Measurements from ENCODE around the gene BSN. TPM values are rescaled to one million over a fixed set of nuclear protein-coding genes. Genes with fewer than 3 reads are reported as not detected.

Gene BSN
- total RNA-seq, 1 donor from 2014 or later: 0.07 TPM

DNA sequence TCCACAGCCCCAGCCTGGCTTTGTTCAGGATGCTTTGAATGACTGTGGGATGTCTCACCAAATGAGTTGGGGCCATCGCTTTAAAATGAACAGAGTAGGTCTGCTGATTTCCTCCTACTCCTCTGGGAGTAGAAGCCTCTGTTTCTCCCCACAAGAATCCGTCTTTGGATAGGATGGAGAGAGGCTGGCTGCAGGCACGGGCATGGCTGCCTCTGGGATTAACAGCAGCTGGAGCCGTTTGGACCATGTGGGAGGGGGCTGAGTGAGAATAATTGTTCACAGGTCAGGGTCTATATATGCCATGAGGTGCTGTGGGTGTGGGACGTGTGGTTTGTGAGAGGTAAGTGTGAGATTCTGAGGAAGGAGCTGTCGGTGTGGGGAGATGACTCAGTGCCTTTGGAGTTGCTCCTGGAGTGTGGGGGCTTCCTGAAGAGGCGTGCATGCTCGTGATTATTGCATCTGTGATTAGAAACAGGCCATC is 71.9 kb downstream of the BSN start:
- intact Hi-C loops (cut with micrococcal nuclease): no loop called here

DNA sequence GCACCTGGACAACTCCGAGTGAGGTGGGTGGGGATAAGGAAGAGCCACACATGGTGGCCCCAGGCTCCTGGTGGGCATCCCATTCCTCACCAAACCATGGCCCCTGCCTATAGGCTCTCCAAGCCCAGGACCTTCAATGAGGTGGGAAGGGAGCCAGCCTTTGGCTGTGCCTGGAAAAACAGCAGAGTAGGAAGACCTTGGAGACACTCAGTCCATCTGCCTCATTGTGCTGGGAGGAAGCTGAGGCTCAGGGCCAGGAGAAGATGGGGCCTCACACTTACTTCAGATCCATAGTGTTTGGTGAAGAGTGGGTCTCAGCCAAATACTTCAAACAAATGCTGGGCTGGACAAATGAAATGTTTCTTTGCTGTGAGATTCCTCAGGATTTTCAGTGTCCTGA is 72.5 kb downstream of the BSN start:
- intact Hi-C loops (cut with micrococcal nuclease): no loop called here

DNA sequence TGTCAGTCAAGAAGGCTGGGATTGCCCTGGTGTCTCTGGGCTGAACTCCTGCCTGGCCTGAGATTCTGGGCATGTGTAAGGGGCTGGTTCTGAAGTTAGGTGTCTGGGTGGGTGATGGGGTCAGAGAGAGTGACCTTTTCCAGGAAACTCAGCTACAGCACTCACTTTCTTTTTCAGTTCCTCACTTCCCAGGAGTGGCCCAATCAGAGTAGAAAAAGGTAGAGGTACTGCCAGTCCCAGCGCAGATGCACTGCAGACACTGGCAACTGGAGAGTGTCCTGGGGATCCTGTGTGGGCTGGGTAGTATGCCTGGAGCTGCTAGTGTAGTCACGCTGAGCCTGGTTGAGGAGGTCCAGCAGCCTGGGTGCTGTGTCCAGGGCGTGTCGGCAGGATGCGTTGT is 73.4 kb downstream of the BSN start:
- intact Hi-C loops (cut with micrococcal nuclease): no loop called here

DNA sequence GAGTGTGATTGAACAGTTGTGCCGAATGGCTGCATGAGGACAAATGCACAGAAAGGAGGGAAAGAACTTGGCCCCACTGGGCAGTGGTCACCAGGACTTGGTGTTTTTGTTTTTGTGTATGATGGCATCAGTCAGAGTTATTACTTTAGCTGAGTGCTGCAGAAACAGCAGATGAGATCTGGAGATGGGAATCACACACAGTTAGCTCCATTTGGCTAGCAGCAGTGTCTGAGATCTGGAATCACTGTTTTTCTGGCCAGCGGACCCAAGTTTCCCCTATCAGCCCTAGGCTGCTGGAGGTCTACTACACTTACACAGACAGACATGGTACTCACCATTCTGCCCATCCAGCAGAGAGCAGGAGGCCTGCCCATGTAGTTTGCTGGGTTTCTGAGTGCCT is 74.0 kb downstream of the BSN start:
- intact Hi-C loops (cut with micrococcal nuclease): no loop called here

DNA sequence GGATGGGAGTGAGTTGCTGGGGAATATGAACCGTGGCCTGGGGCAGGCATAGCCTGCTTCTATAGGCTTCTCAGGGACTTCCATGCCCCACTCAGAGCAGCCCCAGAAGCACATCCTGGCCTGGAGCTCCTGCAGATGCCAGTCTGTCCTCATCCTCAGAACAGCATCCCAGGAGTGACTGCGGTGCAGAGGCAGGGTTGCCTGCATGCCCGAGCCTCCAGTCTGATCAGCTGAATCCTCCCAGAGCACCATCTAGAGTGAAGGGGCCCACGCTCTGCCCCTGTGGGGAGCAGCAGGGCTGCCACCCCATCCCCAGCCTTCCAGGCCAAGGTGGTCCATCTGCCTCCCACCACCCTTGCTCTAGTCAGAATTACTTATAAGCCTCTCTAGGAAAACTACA is 75.2 kb downstream of the BSN start:
- intact Hi-C loops (cut with micrococcal nuclease): no loop called here

DNA sequence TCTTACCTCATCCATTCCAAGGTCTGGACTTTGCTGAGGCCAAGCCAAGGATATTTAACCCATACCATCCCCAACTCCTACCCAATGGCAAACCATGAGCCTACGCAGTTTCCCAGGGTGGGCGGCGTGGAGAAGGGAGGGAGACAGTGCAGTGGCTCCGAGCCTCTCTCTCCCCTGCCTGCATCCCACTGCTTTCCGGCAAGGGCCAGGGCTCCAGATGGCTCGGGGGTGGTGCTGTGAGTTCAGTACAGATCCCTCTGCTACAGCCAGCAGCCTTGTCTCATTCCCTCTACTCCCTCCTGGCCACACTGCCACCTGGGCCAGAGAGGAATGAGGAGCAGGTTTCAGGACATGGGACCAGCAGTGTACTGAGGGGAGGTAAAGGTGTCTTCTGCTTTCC is 75.6 kb downstream of the BSN start:
- intact Hi-C loops (cut with micrococcal nuclease): no loop called here

DNA sequence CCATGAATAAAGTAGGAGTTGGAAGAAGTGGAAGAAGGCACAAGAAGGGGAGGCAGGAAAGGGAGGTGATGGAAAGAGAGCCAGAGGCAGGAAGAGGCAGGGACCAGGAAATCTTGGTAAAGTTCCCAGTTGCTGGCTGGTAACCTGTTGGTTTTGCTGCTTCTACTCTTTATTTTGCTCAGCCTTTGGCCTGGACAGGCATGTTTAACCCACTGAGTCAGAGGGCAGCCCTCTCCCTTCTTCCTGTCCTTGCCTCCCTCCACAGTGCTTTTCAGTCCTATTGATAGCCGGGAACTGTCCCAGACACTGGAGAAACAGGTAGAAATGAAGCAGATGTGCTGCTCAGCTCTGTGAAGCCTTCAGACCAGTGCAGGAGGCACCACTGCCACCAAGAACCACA is 76.5 kb downstream of the BSN start:
- intact Hi-C loops (cut with micrococcal nuclease): no loop called here

DNA sequence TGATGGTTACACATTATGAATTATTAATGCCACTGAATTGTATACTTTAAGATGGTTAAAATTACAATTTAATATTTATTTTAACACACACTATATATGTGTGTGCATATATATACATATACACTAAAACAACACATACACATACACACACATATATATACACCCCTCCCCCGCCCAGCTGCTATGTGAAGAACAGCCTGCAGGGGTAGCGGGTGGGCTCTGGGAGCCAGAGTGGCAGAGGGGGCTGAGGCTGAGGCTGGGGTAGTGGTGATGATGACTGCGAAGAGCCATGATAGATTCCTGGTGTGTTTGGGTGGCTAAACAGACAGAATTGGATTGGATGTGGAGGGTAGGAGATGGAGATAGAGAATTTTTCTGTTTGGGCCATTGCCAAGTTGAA is 80.5 kb downstream of the BSN start:
- intact Hi-C loops (cut with micrococcal nuclease): no loop called here

DNA sequence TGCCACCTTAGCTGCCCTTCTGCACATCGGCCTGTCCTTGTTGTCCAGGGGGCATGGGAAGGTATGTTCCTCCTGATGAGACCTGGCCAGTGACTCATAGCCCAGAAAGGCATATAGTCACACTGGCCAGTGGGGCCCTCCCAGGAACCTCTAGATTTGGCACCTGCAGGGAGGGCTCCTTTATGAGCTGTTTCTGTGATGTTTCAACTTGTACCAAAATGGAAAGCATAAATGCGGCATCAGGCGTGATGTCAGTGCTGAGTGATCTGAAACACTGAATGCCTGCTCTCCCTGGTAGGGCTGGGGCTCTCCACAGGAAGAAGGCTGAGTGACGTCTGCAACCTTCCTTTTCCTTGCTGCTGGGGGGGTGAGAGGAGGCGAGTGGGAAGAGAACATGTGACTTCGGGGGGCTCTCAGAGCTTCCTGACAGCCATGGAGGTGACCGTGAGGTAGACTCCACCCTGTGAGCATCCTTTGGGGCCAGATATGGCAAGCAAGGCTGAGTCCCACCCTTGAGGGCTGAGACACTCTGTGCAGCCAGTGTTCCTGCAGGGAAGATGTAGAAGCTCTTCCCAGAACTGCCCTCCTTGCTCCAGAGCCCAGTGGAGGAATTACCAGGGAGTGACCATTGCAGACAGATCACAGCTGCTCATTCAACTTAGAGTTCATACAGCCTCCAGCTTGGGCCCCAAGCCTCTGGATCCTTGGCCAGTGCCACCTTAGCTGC is 82.8 kb downstream of the BSN start:
- intact Hi-C loops (cut with micrococcal nuclease): no loop called here

DNA sequence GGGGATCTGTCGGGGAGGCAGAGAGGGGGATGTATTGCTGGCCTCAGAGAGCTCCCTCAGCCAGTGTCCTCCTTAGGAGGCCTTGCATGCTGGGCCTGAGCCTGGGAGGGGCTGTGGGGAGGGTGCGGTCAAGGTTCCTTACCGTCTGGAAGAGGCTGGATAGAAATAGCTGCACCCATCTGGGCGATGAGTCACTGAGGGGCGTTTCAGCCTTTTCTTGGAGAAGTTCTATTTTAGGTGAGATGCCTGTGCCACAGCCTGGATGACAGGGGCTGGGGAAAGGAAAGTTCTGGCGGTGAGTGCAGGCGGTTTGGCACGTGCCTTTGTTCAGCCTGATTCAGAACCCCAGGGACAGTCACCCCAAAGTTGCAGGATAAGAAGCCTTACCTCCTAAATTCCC is 84.2 kb downstream of the BSN start:
- intact Hi-C loops (cut with micrococcal nuclease): no loop called here

DNA sequence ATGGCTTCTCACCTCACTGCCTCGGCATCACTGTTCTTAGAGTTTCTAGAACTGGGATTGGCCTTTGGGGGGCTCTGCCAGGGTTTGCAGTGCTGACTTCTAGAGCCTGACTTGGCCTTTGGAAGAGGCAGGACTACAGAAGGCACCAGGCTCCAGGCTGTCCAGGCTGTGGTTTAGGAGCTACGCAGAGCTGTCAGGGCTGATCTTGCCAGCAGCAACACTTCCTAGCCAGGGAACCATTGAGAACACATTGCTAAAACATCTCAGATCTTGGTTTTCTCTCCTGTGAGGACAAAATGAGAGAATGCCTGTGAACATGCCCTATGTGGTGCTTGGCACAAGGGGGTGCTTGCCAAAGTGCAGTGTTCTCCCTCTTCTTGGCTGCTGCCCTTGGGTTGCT is 85.3 kb downstream of the BSN start:
- intact Hi-C loops (cut with micrococcal nuclease): no loop called here

DNA sequence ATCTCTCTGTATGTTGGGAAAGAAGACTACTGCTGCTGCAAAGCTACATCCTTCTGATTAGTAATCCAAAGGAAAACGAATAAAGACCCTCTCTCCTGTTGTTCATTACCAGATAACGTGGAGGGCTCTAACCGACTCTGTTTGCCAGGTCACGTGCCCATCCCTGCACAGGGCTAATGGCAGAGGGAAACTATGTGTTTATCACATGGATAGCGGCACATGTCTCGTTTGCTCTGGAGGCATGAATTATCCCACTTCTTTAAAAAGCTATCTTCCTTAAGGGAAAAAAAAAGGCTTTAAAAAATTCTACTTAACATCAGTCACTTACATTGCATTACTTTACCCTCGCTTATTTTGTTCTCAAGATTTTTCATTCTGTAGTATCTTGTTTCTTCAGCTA is 87.0 kb downstream of the BSN start:
- intact Hi-C loops (cut with micrococcal nuclease): no loop called here

DNA sequence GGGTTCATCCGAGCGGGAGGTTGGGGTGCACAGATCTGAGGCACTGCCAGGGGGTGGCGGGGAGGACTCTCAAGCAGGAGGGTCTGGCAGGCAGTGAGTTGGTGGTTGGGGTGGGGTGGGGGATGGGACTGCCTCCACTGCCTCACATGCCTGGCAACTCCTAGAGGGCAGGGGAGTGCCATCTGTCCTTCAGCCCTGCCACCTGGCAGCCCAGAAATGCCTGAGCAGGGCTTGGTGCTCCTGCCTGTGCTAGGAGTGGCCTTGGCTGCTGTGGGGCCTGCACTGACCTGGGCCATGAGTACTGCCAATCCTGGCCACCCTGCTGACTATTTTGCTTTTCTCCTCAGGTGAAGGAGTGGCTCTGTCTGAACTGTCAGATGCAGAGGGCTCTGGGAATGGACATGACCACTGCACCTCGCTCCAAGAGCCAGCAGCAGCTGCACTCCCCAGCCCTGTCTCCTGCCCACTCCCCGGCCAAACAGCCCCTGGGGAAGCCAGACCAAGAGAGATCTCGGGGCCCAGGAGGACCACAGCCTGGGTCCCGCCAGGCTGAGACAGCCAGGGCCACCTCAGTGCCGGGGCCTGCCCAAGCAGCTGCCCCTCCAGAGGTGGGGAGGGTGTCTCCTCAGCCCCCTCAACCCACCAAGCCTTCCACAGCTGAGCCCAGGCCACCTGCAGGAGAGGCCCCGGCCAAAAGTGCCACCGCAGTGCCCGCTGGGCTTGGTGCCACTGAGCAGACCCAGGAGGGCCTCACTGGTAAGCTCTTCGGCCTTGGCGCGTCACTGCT is 87.8 kb downstream of the BSN start:
- intact Hi-C loops (cut with micrococcal nuclease): no loop called here

DNA sequence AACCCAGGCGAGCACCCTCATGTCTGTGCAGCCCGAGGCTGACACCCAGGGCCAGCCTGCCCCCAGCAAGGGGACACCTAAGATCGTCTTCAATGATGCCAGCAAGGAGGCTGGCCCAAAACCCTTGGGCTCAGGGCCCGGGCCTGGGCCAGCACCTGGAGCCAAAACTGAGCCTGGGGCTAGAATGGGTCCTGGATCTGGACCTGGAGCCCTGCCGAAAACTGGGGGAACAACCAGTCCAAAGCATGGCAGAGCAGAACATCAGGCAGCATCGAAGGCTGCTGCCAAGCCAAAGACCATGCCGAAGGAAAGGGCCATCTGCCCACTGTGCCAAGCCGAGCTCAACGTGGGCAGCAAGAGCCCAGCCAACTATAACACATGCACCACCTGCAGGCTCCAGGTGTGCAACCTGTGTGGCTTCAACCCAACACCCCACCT is 88.5 kb downstream of the BSN start:
- intact Hi-C loops (cut with micrococcal nuclease): no loop called here

DNA sequence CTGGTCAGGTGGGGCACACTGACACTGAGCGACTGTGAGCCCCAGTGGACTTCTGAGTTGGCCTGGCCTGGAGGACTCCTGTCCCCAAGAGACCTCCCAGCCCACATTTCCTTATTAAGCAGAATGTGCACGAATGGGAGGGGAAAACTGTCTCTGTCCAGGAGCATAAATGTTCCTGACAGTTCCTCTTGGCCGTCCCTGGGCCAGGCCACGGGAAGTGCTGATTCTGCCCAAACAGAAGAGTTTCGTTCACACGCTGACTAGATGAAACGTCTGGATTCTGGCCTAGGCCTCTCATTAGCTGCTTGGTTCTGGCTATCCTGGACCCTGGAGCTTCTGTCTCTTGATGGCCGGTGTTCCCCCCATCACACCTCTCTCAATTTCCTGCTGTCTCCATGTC is 90.4 kb downstream of the BSN start:
- intact Hi-C loops (cut with micrococcal nuclease): no loop called here

DNA sequence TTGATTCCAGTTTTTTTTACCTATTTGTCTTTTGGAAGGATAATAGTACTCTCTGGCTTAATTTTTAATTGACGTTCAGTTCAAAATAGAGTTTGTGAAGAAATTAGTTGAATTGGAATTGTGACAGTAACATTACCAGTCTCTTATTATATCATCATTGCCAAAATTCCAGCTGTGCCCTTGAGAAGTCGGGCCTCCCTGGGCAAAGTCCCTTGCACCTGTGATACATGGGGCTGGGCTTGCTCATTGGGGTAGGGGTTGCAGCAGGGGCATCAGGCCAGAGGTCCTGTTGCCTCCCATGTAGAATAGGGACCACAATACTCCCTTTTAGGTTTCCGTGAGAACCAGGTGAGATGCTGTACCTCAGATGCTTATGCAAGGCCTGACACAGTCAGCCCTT is 92.0 kb downstream of the BSN start:
- intact Hi-C loops (cut with micrococcal nuclease): no loop called here

DNA sequence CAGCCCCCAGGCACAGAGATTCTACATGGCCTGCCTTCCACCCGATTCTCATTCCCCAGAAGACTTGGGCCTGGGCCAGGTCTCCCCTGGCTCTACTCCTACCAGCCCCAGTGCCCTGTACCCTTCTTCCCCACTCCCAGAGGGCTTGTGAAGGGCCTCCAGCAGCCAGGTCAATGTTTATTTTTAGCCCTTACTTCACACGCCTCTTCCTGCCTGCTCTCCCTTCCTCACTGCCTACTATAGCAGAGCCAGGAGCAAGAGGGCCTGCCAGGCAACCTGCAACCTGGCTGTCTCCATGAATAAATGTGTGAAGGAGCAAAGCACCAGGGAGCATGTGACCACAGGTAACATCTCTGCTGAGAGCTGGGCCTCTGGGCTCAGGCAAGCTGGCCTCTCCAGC is 93.5 kb downstream of the BSN start:
- intact Hi-C loops (cut with micrococcal nuclease): no loop called here

DNA sequence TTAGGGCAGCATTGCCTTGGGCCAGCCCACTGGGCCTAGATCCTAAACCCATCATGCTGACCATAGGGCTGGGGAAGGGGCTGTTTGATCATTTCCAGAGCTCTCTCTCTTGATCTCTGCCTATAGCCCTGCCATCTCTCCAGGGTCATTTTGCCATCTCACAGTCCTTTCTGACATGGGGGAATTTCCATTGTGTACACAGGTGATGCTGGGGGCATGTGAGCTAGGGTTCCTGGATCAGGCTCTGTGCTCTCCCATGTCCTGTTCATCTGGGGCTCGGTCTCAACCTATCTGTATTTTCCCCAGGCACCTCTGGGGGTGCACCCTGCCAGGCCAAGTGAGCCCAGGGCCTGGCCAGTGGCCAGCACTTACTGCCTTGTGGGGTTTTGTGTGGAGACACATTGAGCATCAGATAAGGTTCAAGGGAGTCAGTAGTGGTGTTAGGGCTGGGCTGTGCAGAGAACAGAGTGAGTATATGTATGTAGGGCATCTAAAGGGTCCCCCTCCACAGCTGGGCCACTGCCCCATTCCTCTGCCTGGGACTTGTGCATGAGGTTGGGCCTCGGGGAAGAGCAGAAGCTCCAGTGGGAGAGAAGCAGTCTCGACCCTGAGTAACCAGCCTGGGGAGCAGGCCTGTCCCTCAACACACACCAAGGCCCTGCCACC is 94.2 kb downstream of the BSN start:
- intact Hi-C loops (cut with micrococcal nuclease): no loop called here

DNA sequence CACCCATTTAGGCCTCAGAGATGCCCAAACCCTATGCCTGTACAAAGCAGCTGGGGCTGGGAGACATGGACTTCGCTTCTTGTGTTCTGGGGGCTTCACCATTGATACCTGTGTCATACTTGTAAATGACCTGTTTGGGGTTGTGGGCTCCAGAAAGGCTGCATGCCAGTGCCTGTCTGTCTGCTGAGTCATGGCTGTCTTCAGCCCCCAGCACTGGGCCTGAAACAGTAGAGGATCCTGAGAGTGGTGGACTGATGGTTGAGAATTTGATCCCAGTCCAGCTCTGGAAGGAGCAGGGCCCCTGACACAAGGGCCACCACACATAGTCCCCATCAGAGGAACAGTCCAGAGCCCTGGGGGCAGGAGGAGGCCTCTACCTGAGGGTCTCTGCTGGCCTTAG is 95.3 kb downstream of the BSN start:
- intact Hi-C loops (cut with micrococcal nuclease): no loop called here

DNA sequence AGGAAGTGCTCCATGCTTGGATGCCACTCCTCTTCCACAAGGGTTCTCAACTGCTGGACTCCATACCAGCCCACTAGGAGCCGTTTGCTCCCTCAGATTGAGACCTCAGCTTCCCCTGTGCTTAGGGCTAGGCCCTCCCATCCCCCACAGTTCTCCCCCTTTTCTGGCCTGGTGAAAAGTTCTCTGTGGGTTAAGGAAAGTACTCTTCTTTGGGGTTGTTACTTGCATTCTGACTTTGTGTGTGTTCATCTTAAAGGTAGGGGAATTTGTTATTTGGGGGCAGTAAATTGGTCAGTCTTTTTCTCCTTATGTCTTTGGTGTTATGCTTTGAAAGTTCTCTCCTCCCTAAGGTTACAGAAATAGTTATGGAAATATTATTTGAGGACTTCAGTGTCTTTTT is 95.9 kb downstream of the BSN start:
- intact Hi-C loops (cut with micrococcal nuclease): no loop called here

DNA sequence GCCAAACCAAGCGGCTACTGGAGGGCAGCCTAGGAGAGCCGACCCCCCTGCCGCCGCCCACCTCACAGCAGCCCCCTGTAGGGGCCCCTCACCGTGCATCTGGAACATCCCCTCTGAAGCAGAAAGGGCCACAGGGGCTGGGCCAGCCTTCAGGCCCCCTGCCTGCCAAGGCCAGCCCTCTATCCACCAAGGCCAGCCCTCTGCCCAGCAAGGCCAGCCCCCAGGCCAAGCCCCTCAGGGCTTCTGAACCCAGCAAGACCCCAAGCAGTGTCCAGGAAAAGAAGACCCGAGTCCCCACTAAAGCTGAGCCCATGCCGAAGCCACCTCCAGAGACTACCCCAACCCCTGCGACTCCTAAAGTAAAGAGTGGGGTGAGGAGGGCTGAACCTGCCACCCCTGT is 96.4 kb downstream of the BSN start:
- intact Hi-C loops (cut with micrococcal nuclease): no loop called here

DNA sequence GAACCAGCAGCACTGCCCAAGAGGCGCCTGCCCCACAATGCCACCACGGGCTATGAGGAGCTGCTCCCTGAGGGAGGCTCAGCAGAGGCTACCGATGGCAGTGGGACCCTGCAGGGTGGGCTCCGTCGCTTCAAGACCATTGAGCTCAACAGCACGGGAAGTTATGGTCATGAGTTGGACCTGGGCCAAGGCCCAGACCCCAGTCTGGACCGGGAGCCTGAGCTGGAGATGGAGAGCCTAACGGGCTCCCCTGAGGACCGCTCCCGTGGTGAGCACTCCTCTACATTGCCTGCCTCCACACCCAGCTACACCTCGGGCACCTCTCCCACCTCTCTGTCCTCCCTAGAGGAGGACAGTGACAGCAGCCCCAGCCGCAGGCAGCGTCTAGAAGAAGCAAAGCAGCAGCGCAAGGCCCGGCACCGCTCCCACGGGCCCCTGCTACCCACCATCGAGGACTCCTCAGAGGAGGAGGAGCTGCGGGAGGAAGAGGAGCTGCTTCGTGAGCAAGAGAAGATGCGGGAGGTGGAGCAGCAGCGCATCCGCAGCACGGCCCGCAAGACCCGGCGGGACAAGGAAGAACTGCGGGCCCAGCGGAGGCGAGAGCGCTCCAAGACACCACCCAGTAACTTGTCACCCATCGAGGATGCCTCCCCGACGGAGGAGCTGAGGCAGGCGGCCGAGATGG is 98.1 kb downstream of the BSN start:
- intact Hi-C loops (cut with micrococcal nuclease): no loop called here
